Suppressor macrophage treated with lipopolysaccharide for 1 hour (primary cell): ENCODE results near the gene ZFP69.

ENCODE experiments used
- DNase-seq, 3 donors: peaks; one replicate each; pipeline ENCODE4 v3.0.0-alpha.2; 2020 to 2022

Gene ZFP69

GRCh38 chr1:40476924-40477677 lies at the start of gene ZFP69:
TSS of gene ZFP69 (plus strand) at chr1:40477290. CDS start at chr1:40479362, 2,072 bp downstream.
- DNase-seq = peak; percentile 69 to 91 (median 84)

- no peak for DNase-seq
Observed at GRCh38 chr1:40431385-40431784, 45.7 kb upstream of the ZFP69 start.

- DNase-seq = no peak
Observed at GRCh38 chr1:40432644-40433390, 44.3 kb upstream of the ZFP69 start.

- no peak for DNase-seq
Observed at GRCh38 chr1:40435471-40435870, 41.6 kb upstream of the ZFP69 start.

GRCh38 chr1:40435876-40436275 lies 41.2 kb upstream of the ZFP69 start:
- no peak for DNase-seq

GRCh38 chr1:40438391-40439015 lies 38.6 kb upstream of the ZFP69 start:
- DNase-seq = peak; percentile 52 to 68 (median 57)

GRCh38 chr1:40439247-40439646 lies 37.8 kb upstream of the ZFP69 start:
- DNase-seq = no peak

GRCh38 chr1:40449684-40450494 lies 27.2 kb upstream of the ZFP69 start, which contains the start of gene ZFP69B:
TSS of gene ZFP69B (plus strand) at chr1:40450476. CDS start at chr1:40450962, 486 bp downstream.
- peak; percentile 91 to 97 (median 96) for DNase-seq

- DNase-seq = peak; percentile 74 to 86 (median 79)
Observed at GRCh38 chr1:40450495-40451237, 26.4 kb upstream of the ZFP69 start.

GRCh38 chr1:40451238-40451585 lies 25.9 kb upstream of the ZFP69 start:
- no peak for DNase-seq

GRCh38 chr1:40454873-40455272 lies 22.2 kb upstream of the ZFP69 start:
- no peak for DNase-seq

- DNase-seq = peak in 1 of 3 donors; percentile 7
Observed at GRCh38 chr1:40462956-40463590, 14.0 kb upstream of the ZFP69 start.

- no peak for DNase-seq
Observed at GRCh38 chr1:40469327-40469726, 7.8 kb upstream of the ZFP69 start.

- no peak for DNase-seq
Observed at GRCh38 chr1:40475268-40475667, 1.8 kb upstream of the ZFP69 start.

- peak in 2 of 3 donors; percentile 9 to 10 for DNase-seq
Observed at GRCh38 chr1:40477678-40478053, 576 bp downstream of the ZFP69 start.

- peak; percentile 32 to 38 (median 32) for DNase-seq
Observed at GRCh38 chr1:40478276-40478675, 1.2 kb downstream of the ZFP69 start.

- no peak for DNase-seq
Observed at GRCh38 chr1:40479156-40479555, 2.1 kb downstream of the ZFP69 start.

GRCh38 chr1:40495315-40495903 lies 18.3 kb downstream of the ZFP69 start:
- DNase-seq = no peak

- peak; percentile 10 to 44 (median 44) for DNase-seq
Observed at GRCh38 chr1:40502651-40503050, 25.6 kb downstream of the ZFP69 start.

- DNase-seq = no peak
Observed at GRCh38 chr1:40507973-40508372, 30.9 kb downstream of the ZFP69 start.
